HG03571 (cell line): ENCODE measurements around the gene TNIK.

Experiments
- ATAC-seq: cut with Tn5 transposase; IDR thresholded peaks from one replicate; pipeline ENCODE4 v1.9.1; 2021; ENCODE audit not compliant: unreplicated experiment

TNIK gene

DNA sequence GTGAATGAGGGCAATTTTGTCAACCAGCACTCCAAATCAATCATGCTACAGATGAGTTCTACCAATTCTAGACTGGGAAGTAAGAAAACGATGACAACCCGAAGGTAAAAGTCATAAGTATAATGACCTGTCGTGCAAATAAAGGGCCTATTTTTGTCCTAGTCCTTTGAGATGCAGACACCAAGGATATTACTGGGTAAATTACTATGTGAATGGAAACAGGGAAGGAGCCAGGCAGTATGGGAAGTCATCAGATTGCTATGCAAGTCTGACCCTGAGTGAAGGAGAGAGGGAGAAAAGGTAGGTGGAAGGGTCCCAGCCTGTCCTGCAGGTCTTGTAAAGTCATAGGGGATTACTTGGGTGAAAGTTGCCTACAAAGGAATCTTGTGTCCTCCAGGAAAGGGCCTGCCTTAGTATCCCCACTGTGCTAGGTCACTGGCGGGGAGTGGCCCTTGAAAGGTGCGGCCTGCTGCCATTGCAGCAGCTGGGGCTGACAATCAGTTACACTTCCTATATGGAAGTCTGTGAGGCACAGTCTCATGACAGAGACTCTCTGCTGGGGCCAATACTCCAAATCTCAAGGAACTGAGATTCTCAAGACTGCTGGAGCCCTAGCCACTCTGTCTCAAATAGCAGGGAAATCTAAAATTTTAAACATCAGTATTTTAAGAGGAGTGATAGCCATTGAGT, 283.8 kb downstream of the TNIK start:
- no peak for ATAC-seq

DNA sequence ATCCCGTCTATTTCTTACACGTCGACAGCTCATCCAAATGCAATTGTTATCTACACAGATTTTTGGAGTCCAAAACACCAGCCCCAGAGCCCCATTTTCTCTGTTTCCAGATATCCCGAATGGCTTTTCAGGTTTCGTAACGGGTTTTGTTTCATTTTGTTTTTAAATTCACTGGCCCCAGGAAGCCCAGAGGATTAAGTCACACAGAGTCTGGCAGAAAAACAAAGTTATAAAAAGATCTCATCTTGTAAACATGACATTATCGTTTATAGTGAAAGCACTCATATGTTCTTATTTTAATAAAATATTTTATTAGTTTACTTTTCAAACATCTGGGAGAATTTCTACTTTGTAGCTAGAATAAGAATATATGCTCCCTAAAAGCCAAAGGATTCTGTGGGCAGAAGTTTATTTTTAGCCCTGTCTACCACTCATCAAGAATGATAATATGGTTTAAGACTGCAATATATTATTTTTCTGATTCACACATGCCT, 284.4 kb downstream of the TNIK start:
- no peak for ATAC-seq

DNA sequence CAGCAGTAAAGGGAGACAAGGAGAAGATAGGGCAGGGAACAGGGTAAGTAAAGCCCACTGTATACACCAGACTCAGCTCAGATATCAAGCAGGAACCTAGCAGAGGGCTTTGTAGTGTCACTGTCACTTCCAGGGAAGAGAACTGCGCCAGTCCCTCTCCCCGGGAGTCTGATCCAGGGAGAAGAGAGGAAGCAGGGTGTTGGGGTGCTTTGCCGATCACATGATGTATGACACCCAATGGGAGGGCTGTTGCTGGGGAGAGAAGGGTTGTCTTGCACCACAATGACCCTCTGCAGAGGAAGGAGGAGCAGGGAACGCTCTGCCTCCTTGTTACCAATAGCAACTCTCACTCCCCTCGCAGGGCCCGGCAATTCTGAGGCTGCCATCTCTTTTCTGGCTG, 286.5 kb downstream of the TNIK start:
- ATAC-seq, result no peak

DNA sequence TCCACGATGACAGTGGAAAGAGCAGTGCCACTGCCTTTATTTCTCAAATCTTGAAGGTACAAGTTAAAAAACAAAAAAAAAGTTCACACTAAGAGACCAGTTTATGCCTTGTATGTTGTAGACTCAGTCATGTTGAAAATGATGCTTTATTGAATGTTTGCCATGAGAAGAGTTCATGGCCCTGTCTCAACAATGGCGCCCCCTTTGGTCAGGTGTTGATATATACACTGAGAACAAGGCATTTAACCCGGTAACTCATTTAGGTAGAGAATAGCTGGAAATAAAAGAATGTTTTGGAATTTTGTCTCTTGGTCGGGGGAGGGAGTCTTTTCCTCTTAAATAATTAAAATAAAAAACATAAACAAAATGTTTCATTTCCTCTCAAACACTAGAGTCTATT, 288.1 kb downstream of the TNIK start:
- ATAC-seq, result no peak

DNA sequence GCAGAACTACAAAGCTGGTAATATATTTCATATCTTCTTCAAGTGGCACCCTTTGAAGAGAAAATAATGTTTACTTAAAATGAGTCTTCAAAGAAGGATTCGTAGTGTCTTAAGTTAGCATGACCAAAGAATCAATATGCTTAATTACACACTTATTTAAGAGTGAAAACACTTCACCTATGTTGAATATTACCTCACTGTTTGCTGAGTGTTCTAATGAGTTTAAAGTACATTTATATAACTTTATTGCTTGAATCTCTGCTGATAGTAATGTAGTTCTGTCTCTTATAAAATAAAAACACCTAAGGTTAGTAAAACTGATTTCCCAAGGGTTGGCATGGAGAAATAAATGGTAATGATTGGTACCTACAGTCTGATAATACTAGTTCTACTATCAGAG, 290.3 kb downstream of the TNIK start:
- ATAC-seq, result no peak

DNA sequence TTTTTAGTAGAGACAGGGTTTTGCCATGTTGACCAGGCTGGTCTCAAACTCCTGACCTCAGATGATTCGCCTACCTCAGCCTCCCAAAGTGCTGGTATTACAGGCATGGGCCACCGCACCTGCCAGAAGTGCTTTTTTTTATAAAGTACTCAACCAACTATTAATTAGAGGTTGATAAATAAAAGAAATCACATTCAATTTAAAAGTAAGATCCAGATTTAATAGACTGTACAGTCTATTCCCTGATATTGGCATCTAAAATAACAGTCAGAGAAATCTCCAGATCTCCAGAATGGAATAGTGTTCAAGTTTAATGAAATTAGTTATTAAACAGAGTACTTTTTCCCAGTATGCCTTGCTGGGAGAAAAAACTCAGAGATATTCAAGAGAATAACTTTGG, 290.8 kb downstream of the TNIK start:
- ATAC-seq, result no peak

DNA sequence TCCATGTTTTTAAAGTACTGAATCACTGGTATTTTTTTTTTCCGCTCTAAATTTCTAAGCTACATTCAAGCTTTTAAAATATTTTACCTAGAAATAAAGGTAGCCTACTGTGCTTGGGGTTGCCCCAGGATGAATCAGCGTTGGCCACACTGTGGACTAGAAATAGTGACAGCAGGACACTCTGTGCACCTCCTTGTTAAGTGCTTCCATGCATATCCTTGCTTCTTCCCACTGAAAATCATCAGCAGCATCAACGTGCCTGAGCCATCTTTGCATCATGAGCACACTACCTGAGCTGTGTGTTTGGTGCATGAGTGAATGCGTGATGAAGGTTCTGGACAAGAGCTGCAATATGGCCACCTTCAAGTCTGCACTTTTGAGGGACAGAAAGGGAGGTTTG, 291.7 kb downstream of the TNIK start:
- ATAC-seq, result no peak

DNA sequence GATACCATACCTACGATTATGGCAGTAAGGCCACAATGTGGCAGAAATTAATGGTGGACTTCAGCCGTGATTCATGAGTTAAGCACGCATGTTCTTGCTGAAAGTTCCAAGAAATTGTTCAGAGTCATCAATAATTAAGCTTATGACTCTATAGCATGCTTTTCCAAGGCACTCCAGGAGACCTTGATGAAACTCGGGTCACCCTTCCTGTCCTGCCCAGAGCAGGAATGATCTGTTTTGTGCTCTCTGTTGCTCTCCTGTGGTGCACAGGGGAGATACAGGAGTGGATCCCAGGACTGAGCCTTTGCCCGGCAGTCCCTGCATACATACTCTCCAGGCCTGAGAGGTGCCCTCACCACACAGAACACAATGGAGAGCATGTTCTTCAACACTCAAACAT, 292.1 kb downstream of the TNIK start:
- ATAC-seq, result no peak

DNA sequence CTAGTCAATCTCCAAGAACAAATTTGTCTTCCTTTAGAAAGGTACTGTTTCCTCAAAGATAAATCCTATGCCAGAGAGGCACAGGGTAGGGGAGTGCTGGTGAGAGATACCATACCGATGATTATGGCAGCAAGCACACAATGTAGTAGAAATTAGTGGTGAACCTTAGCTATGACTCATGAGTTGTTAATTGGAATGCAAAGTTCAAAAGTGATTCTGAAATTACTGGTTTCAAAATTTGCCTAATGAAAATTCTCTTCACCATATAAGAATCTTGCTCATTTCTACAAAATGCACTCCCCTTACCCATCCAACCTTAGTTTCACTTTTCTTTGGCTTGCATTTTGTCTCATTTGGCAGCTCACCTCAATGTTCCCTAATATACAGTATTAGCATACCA, 294.2 kb downstream of the TNIK start:
- ATAC-seq, result peak; percentile 43

DNA sequence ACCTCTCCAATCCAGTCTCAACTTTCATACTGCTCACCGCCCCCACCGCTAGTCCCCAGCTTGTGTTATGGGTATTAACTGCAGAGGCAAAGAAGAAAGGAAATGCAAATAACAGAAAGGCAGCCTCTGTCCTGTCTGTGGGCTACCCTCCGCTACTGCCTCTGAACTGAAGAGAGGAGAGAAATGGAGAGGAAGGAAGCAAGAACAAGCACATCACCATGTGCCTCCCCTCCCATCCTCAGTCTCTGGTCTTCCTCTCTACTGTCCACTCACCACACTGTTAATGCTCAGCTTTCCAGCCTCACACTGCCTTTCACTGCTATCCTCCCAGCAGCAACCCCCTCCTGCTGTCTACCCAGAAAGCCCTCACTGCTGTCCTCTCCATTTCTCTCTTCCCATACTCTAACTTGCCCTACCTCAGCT, 294.7 kb downstream of the TNIK start:
- peak; percentile 50 for ATAC-seq

DNA sequence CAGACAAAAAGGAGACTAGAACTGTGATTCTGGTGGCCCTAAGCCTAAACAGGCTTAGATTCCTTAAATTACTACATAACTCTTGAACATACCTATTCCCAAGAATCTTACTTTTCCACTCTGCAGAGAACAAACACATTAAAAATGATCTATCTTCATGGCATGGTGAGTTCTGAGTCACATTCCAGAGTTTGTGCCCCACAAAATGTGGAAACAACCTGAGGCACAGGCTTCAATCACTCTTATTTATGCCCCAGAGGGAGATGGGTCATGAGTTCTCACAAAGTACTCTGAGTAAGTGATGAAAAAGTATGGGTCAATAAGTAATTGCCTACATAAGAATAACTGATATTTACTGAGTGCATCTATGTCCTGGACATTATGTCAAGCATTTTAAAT, 296.1 kb downstream of the TNIK start:
- no peak for ATAC-seq

DNA sequence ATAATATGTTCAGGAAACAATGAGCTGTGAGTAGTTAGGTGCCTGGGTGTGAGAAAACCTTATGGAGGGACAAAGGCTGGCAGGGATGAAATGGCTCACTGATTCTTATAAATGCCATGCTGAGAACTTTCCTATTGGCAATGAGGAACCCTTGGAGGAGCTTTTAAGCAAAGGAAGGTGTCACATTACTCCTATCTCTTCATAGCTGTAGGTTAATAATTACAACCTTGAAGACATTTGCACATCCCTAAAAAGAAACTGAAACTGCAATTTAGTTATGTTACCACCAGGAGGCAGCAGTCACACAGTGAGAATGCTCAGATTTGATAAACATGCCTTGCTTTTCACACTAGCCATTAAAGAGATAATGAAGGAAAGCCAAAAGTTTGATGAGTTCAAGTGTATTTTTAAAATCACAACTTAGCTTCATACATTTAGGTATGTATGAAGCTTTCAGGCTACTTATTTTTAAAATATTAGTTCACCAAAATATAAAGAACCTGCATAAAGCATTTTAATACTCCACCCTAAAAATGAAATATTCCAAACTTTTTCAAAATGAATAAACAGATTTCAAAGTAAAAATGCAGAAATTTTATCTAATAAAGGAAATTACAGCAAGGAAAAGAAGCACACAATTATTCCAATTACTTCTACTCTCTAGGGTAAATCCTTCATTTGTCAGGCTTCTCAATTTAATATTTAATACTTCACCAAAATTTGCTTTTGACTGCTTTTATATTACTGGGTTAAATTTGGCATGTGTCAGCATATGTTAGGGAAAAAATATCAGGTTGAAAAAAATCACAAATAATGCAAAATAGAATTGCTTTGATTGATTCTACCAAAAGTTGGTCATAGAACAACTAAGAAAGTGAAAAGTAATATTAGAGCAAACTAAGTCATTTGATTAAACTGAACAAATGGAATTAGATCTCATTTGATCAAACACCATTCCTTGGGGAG, 296.8 kb downstream of the TNIK start:
- ATAC-seq, result no peak

DNA sequence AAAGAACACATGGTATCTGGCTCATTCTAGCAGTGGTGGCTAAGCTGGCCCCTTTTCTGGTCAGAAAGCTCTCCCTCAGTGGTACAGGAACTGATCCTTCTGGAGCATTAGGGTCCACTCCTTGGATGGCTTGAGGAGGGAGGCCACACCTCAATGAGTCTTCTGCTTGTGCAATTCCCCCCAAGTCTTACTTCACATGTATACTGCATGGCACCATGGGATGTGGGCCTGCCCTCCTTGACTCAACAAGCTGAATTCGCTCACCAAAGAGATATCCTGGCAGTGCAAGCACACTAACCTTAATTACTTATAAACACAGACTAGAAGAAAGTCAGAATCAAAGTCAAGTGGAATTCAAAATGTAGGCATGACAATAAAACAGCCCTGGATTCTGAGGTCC, 299.9 kb downstream of the TNIK start:
- no peak for ATAC-seq

DNA sequence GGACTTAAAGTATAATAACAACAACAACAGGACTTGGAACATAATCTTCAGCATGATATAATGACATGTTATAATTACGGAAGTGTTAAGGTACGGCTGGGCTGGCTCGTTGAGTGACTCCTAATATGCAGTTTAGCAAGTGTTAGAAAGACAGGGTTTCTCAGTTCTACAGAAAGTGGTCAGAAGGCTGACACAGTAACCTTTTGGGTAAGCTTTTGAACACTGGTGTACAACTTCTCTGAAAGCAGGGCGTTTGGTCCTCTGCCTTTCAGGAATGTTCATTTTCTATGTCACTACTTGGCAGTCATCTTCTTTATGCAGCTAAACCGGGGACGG, 300.4 kb downstream of the TNIK start:
- no peak for ATAC-seq

DNA sequence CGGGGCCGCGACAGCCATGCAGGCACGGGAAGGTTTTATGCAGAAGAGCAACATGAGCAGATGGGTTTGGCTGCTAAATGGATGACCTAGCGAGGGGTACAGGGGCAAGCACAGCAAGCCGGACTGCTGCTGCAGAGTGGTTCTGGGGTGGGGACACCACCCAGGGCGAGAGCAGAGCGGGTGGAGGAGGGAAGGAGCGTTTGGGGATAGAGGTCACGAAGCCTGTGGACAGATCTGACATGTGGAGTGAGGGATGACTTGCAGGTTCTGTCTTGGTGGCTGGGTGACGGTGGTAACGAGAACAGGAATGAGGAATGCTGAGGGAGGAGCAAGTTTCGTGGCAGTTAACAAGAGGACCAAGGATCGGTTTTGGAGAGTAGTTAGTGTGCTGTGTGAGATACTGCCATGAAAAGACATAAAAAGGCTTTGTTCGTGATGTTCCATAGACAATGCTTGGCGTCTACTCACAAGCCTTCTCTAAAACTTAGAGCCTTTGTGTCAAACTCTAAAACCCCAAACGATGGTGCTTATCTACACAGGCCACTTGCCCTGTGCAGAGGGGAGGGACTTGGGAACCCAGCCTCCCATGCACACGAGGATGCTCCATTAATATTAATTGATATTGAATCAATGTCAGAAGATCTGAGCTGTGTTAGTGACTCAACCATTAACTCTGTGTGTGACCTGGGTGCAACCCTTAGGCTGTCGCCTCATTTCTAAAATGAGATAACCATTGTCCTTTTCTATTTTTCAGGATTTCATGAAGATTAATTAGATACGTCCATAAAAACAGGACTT, 301.0 kb downstream of the TNIK start:
- ATAC-seq, result no peak

DNA sequence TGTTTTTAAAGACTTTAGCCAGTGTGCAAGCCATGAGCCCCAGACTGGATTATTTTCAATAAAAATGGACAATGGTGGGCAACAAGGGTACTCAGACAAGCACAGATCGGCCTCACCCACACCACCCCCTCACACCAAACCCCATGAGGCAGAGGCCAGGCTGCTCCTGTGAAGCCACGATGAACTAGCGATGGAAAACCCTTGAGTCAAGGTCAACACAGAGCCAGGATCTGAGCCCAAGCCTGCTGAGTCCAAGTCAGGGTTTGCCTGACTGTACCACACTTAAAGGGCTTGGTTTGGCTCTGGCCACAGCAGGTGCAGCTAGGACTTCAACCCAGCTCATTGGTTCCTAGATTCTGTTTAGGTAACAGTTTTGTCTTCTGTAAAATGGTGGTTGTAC, 302.2 kb downstream of the TNIK start:
- no peak for ATAC-seq

DNA sequence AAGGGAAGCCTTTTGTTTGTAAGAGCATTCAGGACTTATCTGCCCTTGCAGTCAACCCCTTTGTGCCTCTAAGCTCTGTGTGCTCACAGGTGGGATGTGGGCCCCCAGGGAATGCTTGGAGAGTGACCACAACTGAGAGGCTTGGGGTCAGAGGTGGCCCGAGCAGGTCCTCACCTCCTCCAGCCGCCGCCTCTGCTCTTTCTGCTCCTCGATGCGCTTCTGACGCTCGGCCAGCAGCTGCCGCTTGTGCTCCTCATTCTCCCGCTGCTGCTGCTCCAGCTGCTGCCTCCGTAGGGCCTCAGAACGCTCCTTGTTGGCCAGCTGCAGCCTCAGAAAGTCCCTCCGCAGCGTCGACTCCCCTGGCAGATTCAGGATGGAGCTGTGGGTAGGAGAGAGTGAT, 302.9 kb downstream of the TNIK start:
- no peak for ATAC-seq

DNA sequence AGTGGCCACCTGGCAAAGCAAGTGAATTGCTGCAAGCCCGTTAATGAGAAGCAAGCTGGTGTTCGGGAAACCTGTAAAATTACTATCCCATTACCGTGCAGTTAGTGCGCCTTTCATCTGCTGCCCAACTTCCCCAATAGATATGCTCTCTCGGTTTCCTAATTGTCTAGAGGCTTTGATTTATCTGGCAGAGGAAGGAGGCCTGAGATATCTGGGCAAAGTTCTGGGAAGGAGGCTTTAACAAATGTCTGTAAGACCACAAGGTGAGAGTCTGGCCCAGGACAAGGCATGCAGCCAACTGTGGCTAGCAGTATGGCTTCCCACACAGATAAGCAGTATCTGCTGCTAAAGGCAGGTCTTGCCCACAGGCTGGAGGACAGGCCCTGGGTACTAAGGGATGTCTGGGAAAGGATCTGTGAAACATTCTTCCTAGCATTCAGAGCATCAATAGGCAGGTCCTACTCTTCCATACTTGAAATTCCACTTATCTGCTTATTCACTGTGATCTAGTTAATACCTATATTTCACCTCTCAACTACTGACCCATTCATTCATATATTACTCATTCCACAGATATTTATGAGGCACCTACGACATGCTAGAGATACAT, 303.7 kb downstream of the TNIK start:
- no peak for ATAC-seq

DNA sequence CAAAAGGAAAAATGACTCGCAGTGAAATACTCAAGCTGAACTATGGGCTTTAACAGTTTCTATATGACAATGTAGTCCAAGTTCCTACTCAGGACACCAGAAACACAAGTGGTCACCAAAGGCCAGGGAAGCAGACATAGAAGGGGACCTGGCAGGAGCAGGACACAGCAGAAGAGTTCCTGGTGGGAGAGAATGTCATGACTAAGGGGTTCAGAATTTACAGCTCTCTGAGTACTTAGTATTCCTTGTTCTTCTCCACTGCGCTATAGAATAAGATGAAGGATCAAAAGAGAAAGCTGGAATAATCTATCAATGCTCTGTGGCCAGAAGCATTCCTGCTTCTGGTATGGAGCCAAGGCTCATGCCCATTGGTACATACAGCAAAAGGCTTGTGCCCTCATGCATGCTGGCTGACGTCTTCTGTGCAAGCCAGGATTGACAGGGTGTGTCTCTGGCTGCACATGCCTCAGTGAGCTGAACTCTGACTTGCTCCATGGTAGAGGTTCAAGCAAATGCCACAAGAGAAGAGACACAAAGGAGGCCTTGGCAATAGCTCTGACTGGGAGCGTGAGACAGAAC, 305.0 kb downstream of the TNIK start:
- no peak for ATAC-seq

DNA sequence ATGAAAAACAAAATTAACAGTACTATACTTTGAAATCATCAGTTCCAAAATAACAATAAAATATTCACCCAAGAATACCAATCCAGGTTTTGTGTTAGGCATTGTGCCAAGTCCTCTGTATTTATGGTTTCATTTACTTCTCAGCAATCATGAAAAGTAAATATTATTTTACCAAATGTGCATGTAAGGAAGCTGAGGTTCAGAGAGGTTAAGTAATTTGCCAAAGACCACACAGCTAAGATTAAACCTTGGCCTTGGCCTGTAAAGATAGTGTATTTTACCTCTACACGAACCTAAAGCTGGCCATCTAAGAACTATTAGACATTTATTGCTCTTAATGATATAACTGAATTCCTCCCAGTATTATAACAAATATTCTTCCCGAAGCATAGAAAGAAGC, 309.3 kb downstream of the TNIK start:
- ATAC-seq, result no peak
